Keratinocyte (primary cell): ENCODE results near the gene SLC2A4.

Source experiments
- CTCF ChIP-seq, 3 experiments: IDR thresholded peaks in 1 of 3; conservative IDR thresholded peaks in 1 of 3; optimal IDR thresholded peaks in 1 of 3; 2 replicates in 2 of 3; 3 replicates in 1 of 3; pipeline versions ENCODE3 to v1.5.1; 2011; ENCODE audit warnings: low read length in 3 of 3, mild to moderate bottlenecking in 3 of 3, moderate library complexity in 2 of 3, control low read depth in 1 of 3, inconsistent platforms in 1 of 3; ENCODE audit not compliant: insufficient read depth in 2 of 3; ENCODE audit errors: extremely low read depth in 1 of 3
- EZH2 ChIP-seq: IDR thresholded peaks from one replicate; pipeline ENCODE4 v1.6.1; 2012; ENCODE audit warnings: inconsistent platforms, mild to moderate bottlenecking, low read length, moderate library complexity

GRCh38 chr17:7235693-7236665 lies 45.5 kb upstream of the SLC2A4 start:
- TF ChIP-seq CTCF (optimal IDR thresholded peaks at IDR 0.05 in 1 of 3, IDR thresholded peaks at IDR 0.05 in 1 of 3, conservative IDR thresholded peaks at IDR 0.05 in 1 of 3; ENCODE audit: extremely low read depth in 1 of 3, insufficient read depth in 2 of 3, low read length in 3 of 3) (no peak), EZH2 (no peak)
